ENCODE data around the gene GDPD3.

GDPD3 gene

GRCh38 chr16:30066761-30067583 lies 46.4 kb downstream of the GDPD3 start:
- no peak for TF ChIP-seq CTCF (IDR thresholded peaks at IDR 0.05)
- Mint-ChIP-seq H3K4me3 (peak overlapping the region; percentile 96), H3K9me3 (no peaks in the 10 kb centered on the region), H3K36me3 (ENCODE audit: low read depth) (peaks cover 50% of the 10 kb centered on the region), H3K27ac (peak overlapping the region; percentile 96), H3K27me3 (ENCODE audit: low read depth, poor library complexity) (no peaks in the 10 kb centered on the region), H3K4me1 (peaks cover 57% of the 10 kb centered on the region)
- DNase-seq = no peak

GRCh38 chr16:30065943-30066760 lies 47.2 kb downstream of the GDPD3 start:
- peaks cover 61% of the 10 kb centered on the region for H3K4me1 Mint-ChIP-seq

GRCh38 chr16:30065102-30065942 lies 48.0 kb downstream of the GDPD3 start, which contains the start of gene ALDOA:
TSS of gene ALDOA (plus strand) at chr16:30065760. CDS start at chr16:30066898, 1,138 bp downstream.
- no peaks in the 10 kb centered on the region for H3K27me3 Mint-ChIP-seq (ENCODE audit: low read depth, poor library complexity)
- H3K9me3 Mint-ChIP-seq = no peaks in the 10 kb centered on the region
- H3K4me1 Mint-ChIP-seq = peaks cover 67% of the 10 kb centered on the region
- peak within 1 kb of the TSS; percentile 96 for H3K4me3 Mint-ChIP-seq
- TF ChIP-seq CTCF (IDR thresholded peaks at IDR 0.05) = no peak
- H3K36me3 Mint-ChIP-seq (ENCODE audit: low read depth) = peaks cover 37% of the 10 kb centered on the region
- H3K27ac Mint-ChIP-seq = peak within 1 kb of the TSS; percentile 99
- DNase-seq = peak; percentile 91

More at GRCh38 chr16:30065943-30066760, 47.2 kb downstream of the GDPD3 start:
- no peaks in the 10 kb centered on the region for H3K9me3 Mint-ChIP-seq
- no peaks in the 10 kb centered on the region for H3K27me3 Mint-ChIP-seq (ENCODE audit: low read depth, poor library complexity)
- H3K36me3 Mint-ChIP-seq (ENCODE audit: low read depth) = peaks cover 42% of the 10 kb centered on the region
- H3K4me3 Mint-ChIP-seq = peak overlapping the region; percentile 96
- no peak for DNase-seq
- peak overlapping the region; percentile 85 for H3K27ac Mint-ChIP-seq
- no peak for TF ChIP-seq CTCF (IDR thresholded peaks at IDR 0.05)

GRCh38 chr16:30064729-30065101 lies 48.6 kb downstream of the GDPD3 start:
- H3K27ac Mint-ChIP-seq = peak overlapping the region; percentile 99
- H3K36me3 Mint-ChIP-seq (ENCODE audit: low read depth) = peaks cover 31% of the 10 kb centered on the region
- peaks cover 64% of the 10 kb centered on the region for H3K4me1 Mint-ChIP-seq
- H3K4me3 Mint-ChIP-seq = peak overlapping the region; percentile 96
- TF ChIP-seq CTCF (IDR thresholded peaks at IDR 0.05) = no peak
- no peak for DNase-seq
- no peaks in the 10 kb centered on the region for H3K27me3 Mint-ChIP-seq (ENCODE audit: low read depth, poor library complexity)
- no peaks in the 10 kb centered on the region for H3K9me3 Mint-ChIP-seq

- Mint-ChIP-seq H3K4me1 (peaks cover 58% of the 10 kb centered on the region), H3K4me3 (peak overlapping the region; percentile 96), H3K9me3 (no peaks in the 10 kb centered on the region), H3K36me3 (ENCODE audit: low read depth) (peaks cover 25% of the 10 kb centered on the region), H3K27ac (peak overlapping the region; percentile 99), H3K27me3 (ENCODE audit: low read depth, poor library complexity) (no peaks in the 10 kb centered on the region)
- no peak for TF ChIP-seq CTCF (IDR thresholded peaks at IDR 0.05)
- DNase-seq = peak; percentile 61
These were observed 49.2 kb downstream of the GDPD3 start for GRCh38 chr16:30063893-30064728.

Data from nephron progenitor cell (in vitro differentiated cells).